ENCODE data around the gene GMCL2. TPM values are rescaled to one million over a fixed set of nuclear protein-coding genes. Genes with fewer than 3 reads are reported as not detected.

The GMCL2 gene
- total RNA-seq, 4 donors from 2014 or later, result not detected

GRCh38 chr5:178160176-178160575 is 27.0 kb downstream of the GMCL2 start:
- Histone ChIP-seq H3K27ac (replicated peaks in 1 of 4) (no peak overlapping the region), H3K4me3 (no peak overlapping the region), H3K27me3 (peaks cover 0 to 38% (median 2%) of the 10 kb centered on the region in 4 donors), H3K4me1 (peaks cover 7 to 10% (median 9%) of the 10 kb centered on the region in 4 donors), H3K9me3 (no peaks in the 10 kb centered on the region), H3K36me3 (no peaks in the 10 kb centered on the region)
- intact Hi-C loops (cut with DNase I), result no loop called here
- TF ChIP-seq EP300 (IDR thresholded peaks at IDR 0.05) (no peak), POLR2A (IDR thresholded peaks at IDR 0.05; ENCODE audit: low read depth) (no peak), POLR2AphosphoS5 (IDR thresholded peaks at IDR 0.05) (no peak)
- TF ChIP-seq, protein P1, sequence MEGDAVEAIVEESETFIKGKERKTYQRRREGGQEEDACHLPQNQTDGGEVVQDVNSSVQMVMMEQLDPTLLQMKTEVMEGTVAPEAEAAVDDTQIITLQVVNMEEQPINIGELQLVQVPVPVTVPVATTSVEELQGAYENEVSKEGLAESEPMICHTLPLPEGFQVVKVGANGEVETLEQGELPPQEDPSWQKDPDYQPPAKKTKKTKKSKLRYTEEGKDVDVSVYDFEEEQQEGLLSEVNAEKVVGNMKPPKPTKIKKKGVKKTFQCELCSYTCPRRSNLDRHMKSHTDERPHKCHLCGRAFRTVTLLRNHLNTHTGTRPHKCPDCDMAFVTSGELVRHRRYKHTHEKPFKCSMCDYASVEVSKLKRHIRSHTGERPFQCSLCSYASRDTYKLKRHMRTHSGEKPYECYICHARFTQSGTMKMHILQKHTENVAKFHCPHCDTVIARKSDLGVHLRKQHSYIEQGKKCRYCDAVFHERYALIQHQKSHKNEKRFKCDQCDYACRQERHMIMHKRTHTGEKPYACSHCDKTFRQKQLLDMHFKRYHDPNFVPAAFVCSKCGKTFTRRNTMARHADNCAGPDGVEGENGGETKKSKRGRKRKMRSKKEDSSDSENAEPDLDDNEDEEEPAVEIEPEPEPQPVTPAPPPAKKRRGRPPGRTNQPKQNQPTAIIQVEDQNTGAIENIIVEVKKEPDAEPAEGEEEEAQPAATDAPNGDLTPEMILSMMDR (IDR thresholded peaks at IDR 0.05), result no peak
- no peak for DNase-seq (ENCODE audit: extremely low spot score)
- WGBS, result 85% methylated on average over 5 of the region's 5 CpGs

DNA sequence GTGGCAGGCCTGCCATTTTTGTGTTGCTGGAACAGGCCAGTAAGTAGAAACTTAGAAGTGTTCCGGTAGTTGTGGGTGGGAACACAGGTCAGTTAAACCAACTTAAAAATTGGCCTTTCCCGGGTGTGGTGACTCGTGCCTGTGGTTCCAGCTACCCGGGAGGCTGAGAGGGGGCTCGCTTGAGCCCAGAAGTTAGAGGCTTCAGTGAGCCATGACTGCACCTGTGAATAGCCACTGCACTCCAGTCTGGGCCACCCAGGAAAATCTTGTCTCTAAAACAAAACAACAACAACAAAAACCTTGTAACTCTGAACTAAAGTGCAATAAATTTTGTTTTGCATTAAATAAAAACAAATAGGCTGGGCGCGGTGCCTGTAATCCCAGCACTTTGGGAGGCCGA is 32.1 kb downstream of the GMCL2 start:
- 83% methylated on average over 8 of the region's 8 CpGs for WGBS
- Histone ChIP-seq H3K27me3 (no peaks in the 10 kb centered on the region), H3K9me3 (no peaks in the 10 kb centered on the region), H3K36me3 (peaks cover 7 to 18% (median 13%) of the 10 kb centered on the region in 4 donors), H3K27ac (replicated peaks in 1 of 4) (no peak overlapping the region), H3K4me3 (no peak overlapping the region), H3K4me1 (peaks cover 16 to 35% (median 30%) of the 10 kb centered on the region in 4 donors)
- DNase-seq (ENCODE audit: extremely low spot score), result no peak
- TF ChIP-seq, protein P1 (IDR thresholded peaks at IDR 0.05), result no peak
- TF ChIP-seq POLR2AphosphoS5 (IDR thresholded peaks at IDR 0.05) (no peak), POLR2A (IDR thresholded peaks at IDR 0.05; ENCODE audit: low read depth) (no peak)
- intact Hi-C loops (cut with DNase I), result loop anchor here (10.0 kb wide), 1 partner anchor 550 kb away; the partner anchor contains the start of gene B4GALT7

- intact Hi-C loops (cut with DNase I), result loop anchor here (5.0 to 10.0 kb wide), 2 partner anchors 49 to 549 kb away; partner anchors contain the start of genes B4GALT7 and HNRNPAB
- WGBS, result 2% methylated on average over 47 of the region's 68 CpGs
- TF ChIP-seq POLR2A (IDR thresholded peaks at IDR 0.05; ENCODE audit: low read depth) (no peak), POLR2AphosphoS5 (IDR thresholded peaks at IDR 0.05) (peak; percentile 90 to 99), EP300 (IDR thresholded peaks at IDR 0.05) (no peak)
- TF ChIP-seq, protein P1 (IDR thresholded peaks at IDR 0.05), result peak in 1 of 3 experiments; percentile 13
- no peaks in the 10 kb centered on the region for H3K27me3 ChIP-seq
- H3K27ac ChIP-seq (replicated peaks in 1 of 4), result peak within 1 kb of the TSS; percentile 72 to 86 (median 79)
- H3K9me3 ChIP-seq, result no peaks in the 10 kb centered on the region
- peaks cover 16 to 35% (median 30%) of the 10 kb centered on the region in 4 donors for H3K4me1 ChIP-seq
- H3K4me3 ChIP-seq, result peak within 1 kb of the TSS; percentile 59 to 75 (median 66)
- H3K36me3 ChIP-seq, result peaks cover 20 to 31% (median 27%) of the 10 kb centered on the region in 4 donors
- DNase-seq (ENCODE audit: extremely low spot score), result peak; percentile 100
Observed at GRCh38 chr5:178153530-178154340, 33.4 kb downstream of the GMCL2 start, which contains the start of gene NHP2. Gene NHP2 (minus strand): TSS chr5:178153885. CDS start chr5:178153817, 68 bp downstream.

GRCh38 chr5:178152491-178153444 is 34.4 kb downstream of the GMCL2 start:
- intact Hi-C loops (cut with DNase I), result loop anchor here (5.0 to 10.0 kb wide), 2 partner anchors 50 to 548 kb away; partner anchors contain the start of genes B4GALT7 and HNRNPAB

More at GRCh38 chr5:178152491-178153444, 34.4 kb downstream of the GMCL2 start:
- TF ChIP-seq, protein P1 (IDR thresholded peaks at IDR 0.05), result no peak
- TF ChIP-seq EP300 (IDR thresholded peaks at IDR 0.05), result no peak
- TF ChIP-seq POLR2A (IDR thresholded peaks at IDR 0.05; ENCODE audit: low read depth), result no peak
- TF ChIP-seq POLR2AphosphoS5 (IDR thresholded peaks at IDR 0.05), result no peak
- Histone ChIP-seq H3K4me1 (peaks cover 16 to 35% (median 30%) of the 10 kb centered on the region in 4 donors), H3K4me3 (peak overlapping the region; percentile 59 to 75 (median 66)), H3K9me3 (no peaks in the 10 kb centered on the region), H3K36me3 (peaks cover 28 to 41% (median 36%) of the 10 kb centered on the region in 4 donors), H3K27me3 (no peaks in the 10 kb centered on the region), H3K27ac (replicated peaks in 1 of 4) (peak overlapping the region; percentile 72 to 86 (median 79))
- DNase-seq (ENCODE audit: extremely low spot score), result no peak
- WGBS, result 54% methylated on average over 31 of the region's 31 CpGs
